HepG2 (cell line): ENCODE results near the gene TPPP2. TPM values are rescaled to one million over a fixed set of nuclear protein-coding genes. Genes with fewer than 3 reads are reported as not detected.

Source experiments
- EED ChIP-seq: sonication (generic); formaldehyde crosslinking; IDR thresholded peaks from 2 replicates; pipeline ENCODE4 v1.5.0; 2020; ENCODE audit warnings: mild to moderate bottlenecking, missing genetic modification reagents
- MED1 ChIP-seq: sonication (generic); formaldehyde crosslinking; IDR thresholded peaks from 2 replicates; pipeline ENCODE4 v1.4.0; 2020; ENCODE audit warnings: missing genetic modification reagents
- NR2C2 ChIP-seq: sonication (generic); formaldehyde crosslinking; IDR thresholded peaks from 2 replicates; pipeline ENCODE4 v1.4.0; 2020; ENCODE audit warnings: missing genetic modification reagents, mild to moderate bottlenecking, moderate library complexity, borderline replicate concordance
- SPEN ChIP-seq: sonication (generic); formaldehyde crosslinking; IDR thresholded peaks from 2 replicates; pipeline ENCODE4 v1.5.1; 2020; ENCODE audit warnings: low read depth, mild to moderate bottlenecking, missing genetic modification reagents
- YY1 ChIP-seq: IDR thresholded peaks from 2 replicates; pipeline ENCODE4 v1.6.1; 2011; ENCODE audit warnings: low read length, low read depth, moderate library complexity, mild to moderate bottlenecking; ENCODE audit not compliant: insufficient read depth, insufficient replicate concordance
- ZBTB20 ChIP-seq: sonication (generic); formaldehyde crosslinking; IDR thresholded peaks from 2 replicates; pipeline ENCODE4 v1.8.1; 2023; ENCODE audit warnings: missing genetic modification reagents, low read depth, mild to moderate bottlenecking, borderline replicate concordance
- ZNF235 ChIP-seq: sonication (generic); formaldehyde crosslinking; IDR thresholded peaks from 2 replicates; pipeline ENCODE4 v1.8.1; 2023; ENCODE audit warnings: mild to moderate bottlenecking, missing genetic modification reagents, borderline replicate concordance
- ZNF615 ChIP-seq: sonication (generic); formaldehyde crosslinking; IDR thresholded peaks from 2 replicates; pipeline ENCODE4 v1.5.0; 2020; ENCODE audit warnings: mild to moderate bottlenecking, missing genetic modification reagents, borderline replicate concordance
- polyA plus RNA-seq, 8 experiments: library from polyadenylated mRNA; depleted of rRNA in 3 of 8; stranded (reverse) in 7 of 8; unstranded in 1 of 8; fragments of >200 nt; fragmentation: Illumina TruSeq in 4 of 8; extraction: Trizol in 4 of 8; gene quantifications; 2 replicates each; pipeline versions ENCODE4 v1.2.1 to v1.2.3, GENCODE V29; 2011 to 2016; ENCODE audit warnings: low read depth in 4 of 8, missing spikeins in 1 of 8, mixed read lengths in 1 of 8; ENCODE audit not compliant: insufficient read depth in 1 of 8
- total RNA-seq, 5 experiments: library from RNA; depleted of rRNA; stranded (reverse); fragments of >200 nt; fragmentation: Illumina TruSeq; extraction: Trizol; gene quantifications; 2 replicates each; pipeline ENCODE4 v1.2.3, GENCODE V29; 2016; ENCODE audit warnings: low read depth in 1 of 5
- TF ChIP-seq, protein P1 (sequence below): sonication (generic); formaldehyde crosslinking; conservative IDR thresholded peaks from 2 replicates; pipeline ENCODE4 v1.8.0; 2022; ENCODE audit warnings: low read depth, missing genetic modification reagents
- TF ChIP-seq, protein P2 (sequence below): IDR thresholded peaks from 2 replicates; pipeline ENCODE4 v1.6.1; 2018; ENCODE audit warnings: missing genetic modification reagents, mild to moderate bottlenecking, missing compliant biosample characterization
- TF ChIP-seq, protein P3 (sequence below): IDR thresholded peaks from 2 replicates; pipeline ENCODE4 v1.6.1; 2012; ENCODE audit warnings: low read length, improper control_type of control experiment
- TF ChIP-seq, protein P4 (sequence below): sonication (generic); formaldehyde crosslinking; IDR thresholded peaks from 2 replicates; pipeline ENCODE4 v1.5.0; 2020; ENCODE audit warnings: mild to moderate bottlenecking, missing genetic modification reagents
- TF ChIP-seq, protein P5 (sequence below): sonication (generic); formaldehyde crosslinking; IDR thresholded peaks from 2 replicates; pipeline ENCODE4 v1.4.0; 2020; ENCODE audit warnings: missing genetic modification reagents
- TF ChIP-seq, protein P6 (sequence below): sonication (generic); formaldehyde crosslinking; IDR thresholded peaks from 2 replicates; pipeline ENCODE4 v1.8.0; 2022; ENCODE audit warnings: missing genetic modification reagents, mild to moderate bottlenecking, borderline replicate concordance

TPPP2 gene
- total and polyA plus RNA-seq, 2 of the 13 experiments (the other 11 are each of a cell fraction or from before 2014, with no cell fraction given), result 0.58 to 4.2 TPM

DNA sequence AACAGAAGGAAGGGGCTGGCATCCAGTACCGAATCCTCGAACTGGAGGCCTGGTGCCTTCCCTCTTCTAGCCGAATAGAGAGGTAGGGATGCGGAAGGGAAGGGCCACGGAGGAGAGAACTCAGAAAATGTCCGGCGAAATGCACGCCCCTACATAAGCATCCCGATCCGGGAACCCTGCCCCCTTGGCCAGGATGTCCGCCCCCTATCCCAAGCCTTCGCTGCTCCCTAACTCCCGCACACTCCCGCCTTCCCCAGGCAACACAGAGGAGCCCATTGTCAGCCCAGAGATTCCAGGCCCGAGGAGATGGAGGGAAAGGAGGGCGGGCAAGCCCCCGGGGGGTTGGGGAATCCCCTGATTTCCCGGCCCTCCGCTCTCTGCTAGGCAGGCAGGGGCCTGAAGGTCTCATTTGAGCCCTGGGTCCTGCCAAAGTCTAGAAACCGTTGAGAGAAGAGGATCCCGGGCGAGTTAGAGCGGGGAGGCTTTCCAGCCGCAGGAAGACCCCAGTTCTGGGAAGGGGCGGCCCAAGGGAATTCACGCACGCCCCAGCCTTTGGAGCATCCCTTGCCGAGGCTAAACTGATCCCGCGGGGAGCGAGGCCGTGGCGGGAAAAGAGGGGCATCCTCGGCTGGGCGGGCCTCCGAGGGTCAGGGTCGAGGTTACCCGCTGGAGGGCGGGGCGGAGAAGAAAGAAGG, 39.5 kb downstream of the TPPP2 start (continued):
- TF ChIP-seq ZNF615 (CRISPR knock-in tag) (0 out of 2 replicates have a peak, but pooled peaks have one; percentile 34), MED1 (CRISPR knock-in tag) (peak; percentile 62), EED (CRISPR knock-in tag) (0 out of 2 replicates have a peak, but pooled peaks have one; percentile 28), YY1 (peak; percentile 58), ZNF235 (CRISPR knock-in tag) (0 out of 2 replicates have a peak, but pooled peaks have one; percentile 42), SPEN (no peak), NR2C2 (CRISPR knock-in tag) (peak; percentile 89), ZBTB20 (CRISPR knock-in tag) (peak; percentile 17; the same call in 1 of the 2 replicates)
- TF ChIP-seq, protein P1, sequence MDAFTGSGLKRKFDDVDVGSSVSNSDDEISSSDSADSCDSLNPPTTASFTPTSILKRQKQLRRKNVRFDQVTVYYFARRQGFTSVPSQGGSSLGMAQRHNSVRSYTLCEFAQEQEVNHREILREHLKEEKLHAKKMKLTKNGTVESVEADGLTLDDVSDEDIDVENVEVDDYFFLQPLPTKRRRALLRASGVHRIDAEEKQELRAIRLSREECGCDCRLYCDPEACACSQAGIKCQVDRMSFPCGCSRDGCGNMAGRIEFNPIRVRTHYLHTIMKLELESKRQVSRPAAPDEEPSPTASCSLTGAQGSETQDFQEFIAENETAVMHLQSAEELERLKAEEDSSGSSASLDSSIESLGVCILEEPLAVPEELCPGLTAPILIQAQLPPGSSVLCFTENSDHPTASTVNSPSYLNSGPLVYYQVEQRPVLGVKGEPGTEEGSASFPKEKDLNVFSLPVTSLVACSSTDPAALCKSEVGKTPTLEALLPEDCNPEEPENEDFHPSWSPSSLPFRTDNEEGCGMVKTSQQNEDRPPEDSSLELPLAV (CRISPR knock-in tag), result 0 out of 2 replicates have a peak, but pooled peaks have one; percentile 54
- TF ChIP-seq, protein P2, sequence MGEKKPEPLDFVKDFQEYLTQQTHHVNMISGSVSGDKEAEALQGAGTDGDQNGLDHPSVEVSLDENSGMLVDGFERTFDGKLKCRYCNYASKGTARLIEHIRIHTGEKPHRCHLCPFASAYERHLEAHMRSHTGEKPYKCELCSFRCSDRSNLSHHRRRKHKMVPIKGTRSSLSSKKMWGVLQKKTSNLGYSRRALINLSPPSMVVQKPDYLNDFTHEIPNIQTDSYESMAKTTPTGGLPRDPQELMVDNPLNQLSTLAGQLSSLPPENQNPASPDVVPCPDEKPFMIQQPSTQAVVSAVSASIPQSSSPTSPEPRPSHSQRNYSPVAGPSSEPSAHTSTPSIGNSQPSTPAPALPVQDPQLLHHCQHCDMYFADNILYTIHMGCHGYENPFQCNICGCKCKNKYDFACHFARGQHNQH (CRISPR knock-in tag), result peak; percentile 41; the same call in 1 of the 2 replicates
- TF ChIP-seq, protein P3, sequence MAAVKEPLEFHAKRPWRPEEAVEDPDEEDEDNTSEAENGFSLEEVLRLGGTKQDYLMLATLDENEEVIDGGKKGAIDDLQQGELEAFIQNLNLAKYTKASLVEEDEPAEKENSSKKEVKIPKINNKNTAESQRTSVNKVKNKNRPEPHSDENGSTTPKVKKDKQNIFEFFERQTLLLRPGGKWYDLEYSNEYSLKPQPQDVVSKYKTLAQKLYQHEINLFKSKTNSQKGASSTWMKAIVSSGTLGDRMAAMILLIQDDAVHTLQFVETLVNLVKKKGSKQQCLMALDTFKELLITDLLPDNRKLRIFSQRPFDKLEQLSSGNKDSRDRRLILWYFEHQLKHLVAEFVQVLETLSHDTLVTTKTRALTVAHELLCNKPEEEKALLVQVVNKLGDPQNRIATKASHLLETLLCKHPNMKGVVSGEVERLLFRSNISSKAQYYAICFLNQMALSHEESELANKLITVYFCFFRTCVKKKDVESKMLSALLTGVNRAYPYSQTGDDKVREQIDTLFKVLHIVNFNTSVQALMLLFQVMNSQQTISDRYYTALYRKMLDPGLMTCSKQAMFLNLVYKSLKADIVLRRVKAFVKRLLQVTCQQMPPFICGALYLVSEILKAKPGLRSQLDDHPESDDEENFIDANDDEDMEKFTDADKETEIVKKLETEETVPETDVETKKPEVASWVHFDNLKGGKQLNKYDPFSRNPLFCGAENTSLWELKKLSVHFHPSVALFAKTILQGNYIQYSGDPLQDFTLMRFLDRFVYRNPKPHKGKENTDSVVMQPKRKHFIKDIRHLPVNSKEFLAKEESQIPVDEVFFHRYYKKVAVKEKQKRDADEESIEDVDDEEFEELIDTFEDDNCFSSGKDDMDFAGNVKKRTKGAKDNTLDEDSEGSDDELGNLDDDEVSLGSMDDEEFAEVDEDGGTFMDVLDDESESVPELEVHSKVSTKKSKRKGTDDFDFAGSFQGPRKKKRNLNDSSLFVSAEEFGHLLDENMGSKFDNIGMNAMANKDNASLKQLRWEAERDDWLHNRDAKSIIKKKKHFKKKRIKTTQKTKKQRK, result no peak
- TF ChIP-seq, protein P4, sequence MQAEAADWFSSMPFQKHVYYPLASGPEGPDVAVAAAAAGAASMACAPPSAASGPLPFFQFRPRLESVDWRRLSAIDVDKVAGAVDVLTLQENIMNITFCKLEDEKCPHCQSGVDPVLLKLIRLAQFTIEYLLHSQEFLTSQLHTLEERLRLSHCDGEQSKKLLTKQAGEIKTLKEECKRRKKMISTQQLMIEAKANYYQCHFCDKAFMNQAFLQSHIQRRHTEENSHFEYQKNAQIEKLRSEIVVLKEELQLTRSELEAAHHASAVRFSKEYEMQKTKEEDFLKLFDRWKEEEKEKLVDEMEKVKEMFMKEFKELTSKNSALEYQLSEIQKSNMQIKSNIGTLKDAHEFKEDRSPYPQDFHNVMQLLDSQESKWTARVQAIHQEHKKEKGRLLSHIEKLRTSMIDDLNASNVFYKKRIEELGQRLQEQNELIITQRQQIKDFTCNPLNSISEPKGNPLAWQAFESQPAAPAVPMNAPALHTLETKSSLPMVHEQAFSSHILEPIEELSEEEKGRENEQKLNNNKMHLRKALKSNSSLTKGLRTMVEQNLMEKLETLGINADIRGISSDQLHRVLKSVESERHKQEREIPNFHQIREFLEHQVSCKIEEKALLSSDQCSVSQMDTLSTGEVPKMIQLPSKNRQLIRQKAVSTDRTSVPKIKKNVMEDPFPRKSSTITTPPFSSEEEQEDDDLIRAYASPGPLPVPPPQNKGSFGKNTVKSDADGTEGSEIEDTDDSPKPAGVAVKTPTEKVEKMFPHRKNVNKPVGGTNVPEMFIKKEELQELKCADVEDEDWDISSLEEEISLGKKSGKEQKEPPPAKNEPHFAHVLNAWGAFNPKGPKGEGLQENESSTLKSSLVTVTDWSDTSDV (CRISPR knock-in tag), result peak; percentile 88; the same call in 1 of the 2 replicates
- TF ChIP-seq, protein P5, sequence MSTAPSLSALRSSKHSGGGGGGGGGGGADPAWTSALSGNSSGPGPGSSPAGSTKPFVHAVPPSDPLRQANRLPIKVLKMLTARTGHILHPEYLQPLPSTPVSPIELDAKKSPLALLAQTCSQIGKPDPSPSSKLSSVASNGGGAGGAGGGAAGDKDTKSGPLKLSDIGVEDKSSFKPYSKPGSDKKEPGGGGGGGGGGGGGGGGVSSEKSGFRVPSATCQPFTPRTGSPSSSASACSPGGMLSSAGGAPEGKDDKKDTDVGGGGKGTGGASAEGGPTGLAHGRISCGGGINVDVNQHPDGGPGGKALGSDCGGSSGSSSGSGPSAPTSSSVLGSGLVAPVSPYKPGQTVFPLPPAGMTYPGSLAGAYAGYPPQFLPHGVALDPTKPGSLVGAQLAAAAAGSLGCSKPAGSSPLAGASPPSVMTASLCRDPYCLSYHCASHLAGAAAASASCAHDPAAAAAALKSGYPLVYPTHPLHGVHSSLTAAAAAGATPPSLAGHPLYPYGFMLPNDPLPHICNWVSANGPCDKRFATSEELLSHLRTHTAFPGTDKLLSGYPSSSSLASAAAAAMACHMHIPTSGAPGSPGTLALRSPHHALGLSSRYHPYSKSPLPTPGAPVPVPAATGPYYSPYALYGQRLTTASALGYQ (CRISPR knock-in tag), result no peak
- TF ChIP-seq, protein P6, sequence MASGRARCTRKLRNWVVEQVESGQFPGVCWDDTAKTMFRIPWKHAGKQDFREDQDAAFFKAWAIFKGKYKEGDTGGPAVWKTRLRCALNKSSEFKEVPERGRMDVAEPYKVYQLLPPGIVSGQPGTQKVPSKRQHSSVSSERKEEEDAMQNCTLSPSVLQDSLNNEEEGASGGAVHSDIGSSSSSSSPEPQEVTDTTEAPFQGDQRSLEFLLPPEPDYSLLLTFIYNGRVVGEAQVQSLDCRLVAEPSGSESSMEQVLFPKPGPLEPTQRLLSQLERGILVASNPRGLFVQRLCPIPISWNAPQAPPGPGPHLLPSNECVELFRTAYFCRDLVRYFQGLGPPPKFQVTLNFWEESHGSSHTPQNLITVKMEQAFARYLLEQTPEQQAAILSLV (CRISPR knock-in tag), result no peak
